Measurements from ENCODE around the gene LGALS16.
"Not testable (repeated sequence)": the region's sequence is repeated elsewhere in the genome, so short reads cannot be mapped to it uniquely, and the experiment has no call there.

LGALS16 gene

DNA sequence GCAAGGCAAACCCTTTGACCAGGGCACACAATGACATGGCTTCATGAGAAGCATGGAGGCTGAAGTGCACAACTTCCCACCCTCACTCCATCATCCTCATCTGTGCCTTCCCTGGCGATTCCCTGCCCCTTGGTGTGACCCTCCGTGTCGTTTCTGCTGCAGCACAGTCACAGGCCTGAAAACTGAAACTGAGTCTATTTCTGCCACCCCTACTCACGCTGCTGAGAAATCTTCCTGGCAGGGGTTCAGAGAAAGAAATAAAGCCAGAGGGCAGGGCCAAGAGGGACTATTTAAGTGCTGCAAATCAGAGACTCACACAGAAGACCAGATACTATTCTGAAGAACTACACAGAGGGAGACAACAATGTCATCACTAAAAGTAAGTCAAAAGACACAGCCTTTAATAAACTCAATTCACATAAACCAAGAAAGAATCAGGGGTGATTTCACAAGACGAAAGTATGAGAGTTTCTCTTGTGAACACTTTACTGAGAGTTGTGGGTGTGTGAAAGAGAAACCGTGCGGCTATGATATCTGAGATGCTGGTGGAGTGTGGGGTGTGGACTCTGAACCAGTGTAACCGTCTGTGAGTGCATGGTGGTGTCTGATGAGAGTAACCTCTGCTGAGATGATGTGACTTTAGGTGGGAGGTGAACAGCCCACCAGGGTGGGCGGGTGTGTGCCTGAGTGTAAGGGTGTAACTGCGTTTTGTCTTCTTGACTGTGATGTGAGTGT, 23.5 kb downstream of the LGALS16 start:
- DNase-seq = no peak

DNA sequence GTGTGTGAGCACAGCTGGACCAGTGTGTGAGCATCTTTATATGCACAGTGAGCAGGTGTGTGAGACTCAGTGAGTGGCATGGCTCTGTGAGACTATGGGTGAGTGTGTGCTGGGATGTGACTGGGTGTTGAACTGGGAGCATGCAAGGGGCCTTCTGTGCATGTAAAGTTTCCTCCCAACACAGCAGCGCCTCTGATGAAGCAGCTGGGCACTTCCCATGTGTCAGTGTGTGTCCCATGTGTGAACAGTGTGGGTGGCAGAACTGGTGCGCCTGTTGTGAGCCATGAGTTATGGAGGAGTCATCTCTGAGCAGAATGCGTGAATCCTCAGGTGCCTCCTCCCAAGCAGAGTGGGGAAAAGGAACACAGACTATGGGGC, 24.1 kb downstream of the LGALS16 start:
- DNase-seq = no peak

DNA sequence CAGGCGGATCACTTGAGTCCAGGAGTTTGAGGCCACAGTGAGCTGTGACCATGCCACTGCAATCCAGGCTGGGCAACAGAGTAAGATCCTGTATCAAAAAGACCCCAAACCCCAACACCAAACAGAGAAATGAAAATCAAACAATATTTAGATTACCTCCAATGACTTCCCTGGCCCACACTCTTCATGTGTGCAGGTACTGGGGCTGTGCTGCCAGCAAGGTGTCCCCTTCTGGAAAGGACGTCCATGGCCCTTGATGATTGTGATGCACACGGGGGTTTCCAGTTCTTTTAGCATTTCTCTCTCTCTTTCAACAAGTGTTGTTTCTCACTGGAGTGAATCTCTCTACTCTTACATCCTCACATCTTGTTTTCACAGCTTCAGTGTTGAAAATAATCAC, 24.9 kb downstream of the LGALS16 start:
- DNase-seq = no peak

- no peak for DNase-seq
Measured at GRCh38 chr19:39681416-39681815, 25.7 kb downstream of the LGALS16 start.

DNA sequence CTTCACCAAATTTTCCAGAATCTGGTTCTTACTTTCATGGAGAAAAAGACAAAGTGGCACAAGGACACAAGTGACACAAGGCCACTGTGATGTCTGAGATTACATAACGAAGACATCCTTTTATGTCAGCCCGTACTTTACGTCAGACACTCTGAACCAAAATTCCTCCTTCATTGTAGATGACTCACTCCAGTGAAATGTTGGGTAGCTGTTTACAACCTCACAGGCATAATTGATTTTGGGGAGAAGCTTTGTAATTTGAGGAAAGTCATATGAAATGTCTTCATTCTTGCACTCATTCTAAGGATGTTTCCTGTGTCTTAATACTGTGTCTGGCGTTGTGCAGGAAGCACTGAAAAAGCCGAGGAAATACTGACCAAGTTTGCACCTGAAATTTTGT, 28.6 kb downstream of the LGALS16 start:
- DNase-seq = no peak

DNA sequence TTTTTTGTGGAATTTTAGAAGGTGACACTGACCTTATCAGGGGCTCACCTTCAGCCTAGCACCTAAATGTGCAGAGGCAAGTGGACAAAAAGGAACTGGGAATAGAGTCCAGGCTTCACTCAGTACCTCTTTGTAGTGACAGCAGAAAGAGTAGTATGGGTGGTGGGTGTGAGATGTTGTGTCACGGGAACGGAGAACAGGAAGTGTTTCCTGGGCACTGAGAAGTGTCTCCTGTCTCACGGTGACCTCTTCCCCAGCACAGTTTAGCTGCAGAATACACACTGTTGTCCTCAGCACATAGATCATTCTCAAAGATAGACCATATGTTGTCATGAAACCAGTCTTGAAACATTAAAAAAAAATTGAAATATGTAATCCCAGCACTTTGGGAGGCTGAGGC, 31.0 kb downstream of the LGALS16 start:
- no peak for DNase-seq

GRCh38 chr19:39688637-39689036, 32.9 kb downstream of the LGALS16 start:
- DNase-seq = not testable (repeated sequence)

DNA sequence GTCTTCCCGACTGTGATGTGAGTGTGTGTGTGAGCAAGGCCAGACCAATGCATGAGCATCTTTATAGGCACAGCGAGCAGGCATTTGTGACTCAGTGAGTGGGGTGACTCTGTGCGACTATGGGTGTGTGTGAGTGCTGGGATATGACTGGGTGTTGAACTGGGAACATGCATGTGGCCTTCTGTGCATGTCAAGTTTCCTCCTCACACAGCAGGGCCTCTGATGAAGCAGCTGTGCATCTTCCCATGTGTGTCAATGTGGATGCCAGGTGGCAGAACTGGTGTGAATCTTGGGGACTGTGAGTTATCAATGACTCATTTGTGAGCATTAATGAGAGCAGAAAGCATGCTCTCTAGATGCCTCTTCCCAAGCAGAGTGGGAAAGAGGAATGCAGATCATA, 36.5 kb downstream of the LGALS16 start:
- DNase-seq = no peak

GRCh38 chr19:39692822-39693221, 37.1 kb downstream of the LGALS16 start:
- no peak for DNase-seq

- no peak for DNase-seq
Measured at GRCh38 chr19:39695759-39696158, 40.0 kb downstream of the LGALS16 start.

DNA sequence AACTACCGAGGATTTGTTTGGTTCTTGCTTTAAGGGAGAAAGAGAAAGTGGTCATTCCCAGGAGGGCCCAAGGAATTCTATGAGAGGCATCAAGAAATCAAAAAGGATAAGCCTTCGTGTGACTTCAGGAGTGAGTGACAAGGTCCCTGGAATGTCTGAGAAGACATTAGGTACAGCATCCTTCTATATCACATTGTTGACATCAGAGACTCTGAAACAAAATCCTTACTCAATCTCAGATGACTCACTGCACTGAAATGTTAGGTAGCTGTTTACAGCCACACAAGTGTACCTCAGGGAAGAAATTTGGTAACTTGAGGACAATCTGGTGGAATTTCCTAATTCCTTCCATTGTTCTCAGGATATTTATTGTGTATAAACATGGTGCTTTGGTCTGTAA, 40.7 kb downstream of the LGALS16 start:
- DNase-seq = no peak

GRCh38 chr19:39698535-39698934, 42.8 kb downstream of the LGALS16 start:
- no peak for DNase-seq

DNA sequence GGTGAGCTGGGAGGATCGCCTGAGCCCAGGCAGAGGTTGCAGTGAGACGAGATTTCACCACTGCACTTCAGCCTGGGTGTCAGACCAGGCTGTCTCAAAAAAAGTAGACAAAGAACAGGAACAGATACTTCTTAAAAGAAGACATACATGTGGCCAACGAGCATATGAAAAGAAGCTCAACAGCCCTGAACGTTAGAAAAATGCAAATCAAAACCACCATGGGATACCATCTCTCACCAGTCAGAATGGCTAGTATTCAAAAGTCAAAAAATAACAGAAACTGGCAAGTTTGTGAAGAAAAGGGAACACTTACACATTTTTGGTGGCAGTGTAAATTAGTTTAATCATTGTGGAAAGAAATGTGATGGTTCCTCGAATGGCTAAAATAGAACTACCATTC, 45.6 kb downstream of the LGALS16 start:
- DNase-seq = no peak

GRCh38 chr19:39704181-39705044, 48.7 kb downstream of the LGALS16 start, which contains the start of gene LGALS14:
Gene LGALS14 (plus strand): TSS chr19:39704481. CDS start chr19:39704529, 48 bp downstream.
- DNase-seq = no peak

DNA sequence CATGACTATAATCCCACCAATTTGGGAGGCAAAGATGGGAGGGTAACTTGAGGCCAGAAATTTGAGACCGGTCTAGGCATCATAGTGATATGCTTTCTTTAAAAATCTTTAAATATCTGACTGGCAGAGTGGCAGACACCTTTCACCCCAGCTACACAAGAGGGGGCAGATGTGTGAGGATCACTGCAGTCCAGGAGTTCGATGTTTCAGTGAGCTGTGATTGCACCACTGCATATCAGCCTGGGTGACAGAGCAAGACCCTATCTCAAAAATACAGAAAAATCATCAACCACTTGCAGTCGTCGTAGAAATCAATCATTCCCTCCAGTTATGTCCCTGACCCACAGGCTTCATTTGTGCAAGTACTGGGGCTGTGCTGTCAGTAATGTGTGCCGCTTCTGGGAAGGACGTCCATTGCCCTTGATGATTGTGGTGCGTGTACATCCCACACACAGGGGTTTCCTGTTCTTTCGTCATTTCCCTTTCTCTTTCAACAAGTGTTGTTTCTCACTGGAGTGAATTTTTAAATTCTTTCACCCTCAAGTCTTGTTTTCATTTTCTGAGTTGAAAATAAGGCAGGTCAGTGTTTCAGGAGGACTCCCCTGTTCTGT, 50.0 kb downstream of the LGALS16 start:
- no peak for DNase-seq

- no peak for DNase-seq
Measured at GRCh38 chr19:39708594-39708993, 52.9 kb downstream of the LGALS16 start.

DNA sequence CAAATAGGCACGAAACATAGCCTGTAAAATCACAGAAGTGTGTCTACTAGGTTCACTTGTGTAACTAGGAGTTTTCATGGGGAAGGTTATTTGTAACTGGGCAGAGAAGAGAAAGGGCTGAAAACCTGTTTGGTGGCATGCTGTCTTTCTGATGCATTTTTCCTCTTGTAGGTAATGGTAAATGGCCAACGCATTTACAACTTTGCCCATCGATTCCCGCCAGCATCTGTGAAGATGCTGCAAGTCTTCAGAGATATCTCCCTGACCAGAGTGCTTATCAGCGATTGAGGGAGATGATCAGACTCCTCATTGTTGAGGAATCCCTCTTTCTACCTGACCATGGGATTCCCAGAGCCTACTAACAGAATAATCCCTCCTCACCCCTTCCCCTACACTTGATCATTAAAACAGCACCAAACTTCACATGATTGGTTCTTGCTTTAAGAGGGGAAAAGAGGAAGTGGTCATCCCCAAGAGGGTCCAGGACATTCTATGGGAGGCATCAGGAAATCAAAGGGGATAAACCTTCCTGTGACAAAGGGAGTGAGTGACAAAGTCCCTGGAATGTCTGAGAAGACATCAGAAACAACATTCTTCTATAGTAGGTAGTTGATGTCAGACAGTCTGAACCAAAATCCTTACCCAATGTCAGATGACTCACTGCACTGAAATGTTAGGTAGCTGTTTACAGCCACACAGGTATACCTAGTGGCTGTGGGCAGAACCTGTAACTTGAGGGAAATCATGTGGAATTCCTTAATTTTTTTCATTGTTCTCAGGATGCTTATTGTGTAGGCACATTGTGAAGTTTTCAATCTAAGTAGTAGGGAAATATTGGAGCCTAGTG, 53.5 kb downstream of the LGALS16 start:
- no peak for DNase-seq

Data from activated gamma-delta T cell treated with Interleukin-2 at 50 U/mL for 16 hours (primary cell).